T-helper 9 cell (primary cell): ENCODE data around the gene RGS6.

ENCODE experiments used
- DNase-seq: peaks from one replicate; pipeline ENCODE4 v3.0.0-alpha.2; 2020

RGS6 gene

DNA sequence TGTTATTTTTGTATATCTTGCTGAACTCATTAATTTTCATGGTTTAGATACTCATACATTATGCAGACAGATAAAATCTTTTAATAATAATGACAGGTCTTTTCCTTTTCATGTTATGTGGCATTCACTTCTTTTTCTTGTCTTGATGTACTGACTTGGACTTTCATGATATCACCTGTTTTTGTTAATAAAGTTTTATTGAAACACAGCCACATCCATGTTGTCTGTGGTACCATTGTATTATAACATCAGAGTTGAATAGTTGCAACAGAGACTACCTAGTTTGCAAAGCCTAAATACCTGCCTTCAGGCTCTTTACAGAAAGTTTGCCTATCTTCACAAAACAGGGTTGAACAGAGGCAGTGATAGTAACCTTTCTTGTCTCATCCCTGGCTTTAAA lies 85.1 kb downstream of the RGS6 start:
- no peak for DNase-seq

DNA sequence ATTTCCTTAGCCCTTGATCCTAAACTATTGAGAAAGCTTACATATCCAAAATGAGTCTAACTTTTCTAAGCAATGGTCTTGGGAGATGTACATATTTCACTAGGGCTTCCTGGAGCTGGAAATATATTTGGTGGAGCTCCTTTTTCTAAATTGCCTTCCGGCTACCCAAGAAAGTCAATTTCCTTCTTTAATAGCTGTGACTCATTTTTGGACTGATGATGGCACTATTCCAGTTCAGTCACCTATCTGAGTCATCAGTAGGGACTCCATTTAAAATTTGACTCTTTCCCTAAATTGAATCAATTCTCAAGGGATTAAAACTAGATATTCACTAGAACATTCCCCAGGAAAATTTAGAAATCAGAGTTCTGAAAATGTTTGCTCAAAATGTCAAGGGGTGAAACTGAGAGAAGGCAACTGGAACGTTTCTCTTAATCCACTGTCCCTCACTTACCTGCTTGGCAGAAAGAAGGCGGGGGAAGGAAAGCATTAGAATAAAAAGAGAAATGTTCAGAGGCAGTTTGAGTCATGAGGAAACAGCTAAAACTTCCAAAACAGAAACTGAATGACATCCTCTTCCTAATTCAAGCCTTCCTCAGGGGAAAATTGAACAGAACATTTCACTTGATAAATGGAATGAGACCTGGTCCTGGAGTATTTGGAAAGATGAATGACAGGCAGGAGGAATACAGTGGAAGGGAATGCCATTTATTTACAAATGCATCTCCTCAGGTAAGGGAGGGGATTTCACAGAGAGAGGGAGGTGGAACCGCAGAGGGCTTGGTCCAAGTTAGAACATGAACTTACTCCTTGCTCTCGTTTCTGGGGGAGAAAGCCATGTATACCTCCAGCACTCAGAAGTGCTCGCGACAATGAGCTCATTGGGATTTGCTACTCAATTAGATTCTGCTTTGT lies 91.2 kb downstream of the RGS6 start:
- DNase-seq = no peak

DNA sequence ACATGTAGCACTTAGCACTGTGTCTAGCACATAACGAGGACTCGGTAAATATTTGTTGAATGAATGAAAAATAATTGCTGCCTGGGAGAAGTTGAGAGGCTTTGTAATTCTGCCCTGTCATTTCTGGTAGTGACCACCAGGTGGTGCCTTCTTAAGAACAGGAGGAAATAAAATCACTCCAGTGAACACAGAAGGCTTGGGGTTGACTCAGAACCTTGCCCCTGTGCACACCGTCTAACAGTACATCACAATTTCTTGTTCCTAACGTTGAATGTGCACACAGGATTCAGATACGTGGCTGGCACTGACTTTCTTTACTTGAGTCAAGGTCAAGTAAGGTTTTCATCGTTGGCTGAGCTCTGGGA lies 91.8 kb downstream of the RGS6 start:
- DNase-seq = no peak

DNA sequence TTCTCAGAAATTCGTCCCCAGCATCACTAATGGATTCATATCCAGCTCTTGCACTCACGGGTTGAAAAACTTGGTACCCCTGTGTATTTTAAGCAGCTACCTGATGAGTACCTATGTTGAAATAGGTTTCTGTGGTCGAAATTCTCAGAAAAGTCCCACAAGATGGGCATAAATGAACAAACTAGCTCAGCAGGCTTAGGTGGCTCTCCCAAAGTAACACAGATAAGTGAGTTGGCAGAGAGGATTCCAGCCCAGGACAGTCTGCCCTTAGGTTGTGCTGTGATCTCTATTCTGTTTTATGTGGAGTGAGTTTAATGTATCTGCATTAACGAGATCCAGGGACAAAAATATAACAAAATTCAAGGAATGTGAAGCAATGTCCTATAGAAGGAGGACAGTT lies 92.3 kb downstream of the RGS6 start:
- DNase-seq = no peak

DNA sequence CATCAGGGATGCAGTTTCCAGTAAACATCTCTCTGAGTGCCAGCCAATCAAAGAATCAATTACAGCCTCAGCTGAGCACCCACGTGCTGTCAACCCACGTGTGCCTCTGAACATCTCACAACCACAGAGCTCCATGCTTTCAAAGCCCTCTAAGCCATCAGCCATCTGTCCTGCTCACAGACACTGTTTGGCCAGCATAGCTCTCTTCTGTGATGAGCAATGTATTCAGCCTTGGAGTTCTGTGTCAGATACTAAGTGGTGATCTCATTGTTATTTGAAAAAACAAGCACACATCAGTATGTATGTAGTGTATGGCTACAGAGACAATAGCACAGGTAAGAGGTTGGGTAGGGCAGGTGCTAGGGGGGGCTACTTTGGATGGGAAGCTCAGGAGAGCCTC lies 94.3 kb downstream of the RGS6 start:
- DNase-seq = no peak

DNA sequence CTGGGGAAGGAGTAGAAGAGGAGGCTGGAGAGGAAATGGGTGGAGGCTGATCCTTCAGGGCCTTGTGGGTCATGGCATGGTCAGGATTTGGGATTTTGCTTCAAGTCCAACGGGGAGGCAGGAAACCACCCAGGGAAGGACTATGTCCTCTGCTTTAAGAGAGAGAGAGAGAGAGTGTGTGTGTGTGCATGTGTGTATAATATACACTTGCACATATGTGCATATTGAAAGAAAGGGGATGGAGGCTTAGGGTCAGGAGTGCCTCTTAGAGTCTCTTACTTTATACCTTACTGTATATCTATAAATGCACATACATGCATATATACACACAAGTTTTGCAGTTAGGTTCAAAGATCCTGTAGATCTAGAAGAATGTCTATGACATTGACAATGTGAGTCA lies 94.8 kb downstream of the RGS6 start:
- no peak for DNase-seq

DNA sequence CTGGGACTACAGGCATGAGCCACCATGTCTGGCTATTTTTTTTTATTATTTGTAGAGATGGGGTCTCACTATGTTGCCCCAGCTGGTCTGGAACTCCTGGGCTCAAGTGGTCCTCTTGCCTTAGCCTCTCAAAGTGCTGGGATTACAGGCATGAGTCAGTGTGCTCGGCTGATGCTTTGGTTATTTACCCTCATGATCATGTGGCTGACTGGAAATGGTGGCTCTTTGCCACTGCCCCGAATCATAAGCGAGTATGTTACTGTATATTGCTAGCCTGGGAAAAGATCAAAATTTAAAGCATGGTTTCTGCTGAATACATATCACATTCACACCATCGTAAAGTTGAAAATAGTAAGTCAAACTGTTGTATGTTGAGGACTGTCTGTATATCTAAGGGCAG lies 101.1 kb downstream of the RGS6 start:
- DNase-seq = no peak

DNA sequence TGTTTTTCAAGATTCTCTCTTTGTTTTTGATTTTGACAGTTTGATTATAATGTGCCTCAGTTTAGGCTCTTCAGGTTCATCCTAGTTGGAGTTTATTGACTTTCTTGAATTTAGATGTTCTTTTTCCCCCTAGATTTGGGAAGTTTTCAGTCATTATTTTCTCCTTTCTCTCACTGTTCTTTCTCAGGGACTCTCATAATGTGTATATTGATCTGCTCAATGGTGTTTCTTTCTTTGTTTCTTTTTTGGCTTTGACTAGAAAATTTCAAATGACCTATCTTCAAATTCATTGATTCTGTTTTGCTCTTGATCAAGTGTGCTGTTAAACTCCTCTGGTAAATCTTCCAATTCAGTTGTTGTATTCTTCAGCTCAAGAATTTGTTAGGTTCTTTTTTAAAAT lies 108.3 kb downstream of the RGS6 start:
- no peak for DNase-seq

DNA sequence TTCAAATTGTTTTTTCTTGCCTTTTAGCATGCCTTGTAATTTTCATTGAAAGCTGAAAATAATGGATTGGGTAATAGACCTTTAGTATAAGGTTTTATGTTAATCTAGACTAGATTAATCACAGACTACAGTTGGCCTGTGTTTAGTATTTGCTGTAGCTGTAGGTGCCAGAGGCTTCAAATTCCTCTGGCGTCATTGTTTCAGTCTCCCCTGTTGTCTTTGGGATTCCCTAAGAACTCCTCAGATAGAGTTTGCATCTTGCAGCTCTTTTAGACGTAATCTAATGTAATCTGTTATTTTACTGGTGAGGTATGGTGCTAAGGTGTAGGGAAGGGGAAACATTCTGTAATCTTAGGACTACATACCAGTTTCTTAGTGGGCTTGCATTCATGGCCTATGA lies 113.0 kb downstream of the RGS6 start:
- DNase-seq = no peak

DNA sequence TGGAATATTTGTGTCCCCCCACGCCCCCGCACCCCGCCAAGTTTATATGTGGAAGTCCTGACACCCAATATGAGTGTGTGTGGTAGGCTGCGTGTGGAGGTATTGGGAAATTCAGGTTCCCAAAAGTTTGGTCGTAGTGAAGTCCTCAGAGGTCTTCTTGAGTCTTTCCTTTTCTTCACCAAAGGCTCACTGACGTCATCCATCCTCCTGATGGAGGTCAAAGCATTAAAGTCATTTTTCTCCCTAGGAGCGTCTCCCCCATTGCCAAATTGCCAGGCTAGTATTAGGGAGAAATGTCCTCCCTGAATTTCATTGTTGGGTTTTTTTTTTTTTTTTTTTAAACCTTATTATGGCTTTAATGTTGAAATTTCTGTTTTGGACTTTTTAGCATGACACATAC lies 113.7 kb downstream of the RGS6 start:
- DNase-seq = no peak

DNA sequence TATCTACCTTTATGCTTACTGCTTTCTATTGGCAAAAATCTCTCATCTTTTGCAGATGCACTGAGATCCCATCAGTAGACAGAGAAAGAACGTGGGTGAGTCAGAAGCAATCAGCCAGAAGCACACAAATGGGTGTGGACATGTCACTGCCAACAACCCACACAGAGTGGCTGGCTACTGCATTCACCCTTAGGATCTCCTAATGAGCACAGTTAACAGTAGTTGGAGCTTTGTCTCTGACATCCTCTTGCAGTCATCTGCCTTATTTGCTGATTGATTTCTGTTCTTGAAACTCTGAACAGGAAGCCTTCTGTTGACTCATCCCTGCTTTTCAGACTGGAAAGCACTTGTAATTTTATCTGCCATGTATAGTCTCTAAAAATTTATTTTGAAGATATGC lies 117.2 kb downstream of the RGS6 start:
- DNase-seq = no peak

DNA sequence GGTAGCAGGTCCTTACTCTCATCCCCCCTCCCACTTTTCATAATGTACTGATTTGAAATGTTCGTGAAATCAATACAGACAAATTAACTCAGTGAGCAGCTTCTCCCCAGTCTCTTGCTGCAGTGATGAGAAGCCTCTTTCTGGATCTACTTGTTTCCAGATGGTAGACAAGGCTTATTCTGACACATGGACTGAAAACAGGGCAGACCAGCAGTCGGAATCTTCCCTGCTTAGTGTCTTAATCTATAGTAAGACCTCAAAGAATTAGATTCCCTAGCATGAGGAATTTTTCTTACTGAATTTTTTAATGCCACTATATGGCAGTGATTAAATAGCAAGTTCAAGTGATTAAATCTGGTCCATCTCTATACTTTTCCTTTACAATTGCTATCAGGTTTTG lies 120.1 kb downstream of the RGS6 start:
- DNase-seq = no peak

DNA sequence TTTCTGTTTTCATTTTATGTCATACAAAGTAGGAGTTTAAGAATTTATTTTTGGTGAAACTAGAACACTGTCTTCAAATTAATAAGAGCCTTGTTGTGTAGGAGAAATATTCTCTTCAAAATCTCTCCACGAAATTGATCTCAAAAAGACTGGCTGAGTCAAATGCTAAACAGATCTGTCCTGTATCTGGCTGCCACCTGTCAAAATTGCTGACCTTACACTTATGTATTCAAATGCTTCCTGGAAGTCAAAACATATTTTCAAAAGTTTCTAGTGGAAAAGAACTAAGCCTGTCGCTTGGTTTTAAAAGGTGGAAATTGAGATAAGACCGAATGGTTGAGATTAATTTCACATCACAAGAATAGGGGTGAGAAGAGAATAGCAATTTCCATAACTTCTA lies 121.4 kb downstream of the RGS6 start:
- no peak for DNase-seq

DNA sequence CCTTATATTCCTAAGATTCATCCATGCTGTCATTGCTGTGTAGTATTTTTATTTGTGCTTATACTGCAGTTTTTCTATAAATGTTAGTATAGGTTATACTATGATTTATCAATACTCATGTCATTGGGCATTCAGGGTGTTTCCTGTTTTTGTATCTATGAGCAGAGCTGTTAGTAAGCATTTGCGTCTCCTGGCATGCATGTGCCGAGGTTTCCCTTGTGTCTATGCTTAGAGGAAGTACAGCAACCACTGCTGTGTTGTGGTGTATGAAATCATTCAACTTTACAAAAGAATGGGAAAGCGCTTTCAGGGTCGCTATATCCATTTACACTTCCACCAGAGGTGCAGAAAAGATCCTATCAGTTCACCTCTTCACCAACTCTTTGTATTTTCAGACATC lies 122.7 kb downstream of the RGS6 start:
- DNase-seq = no peak

DNA sequence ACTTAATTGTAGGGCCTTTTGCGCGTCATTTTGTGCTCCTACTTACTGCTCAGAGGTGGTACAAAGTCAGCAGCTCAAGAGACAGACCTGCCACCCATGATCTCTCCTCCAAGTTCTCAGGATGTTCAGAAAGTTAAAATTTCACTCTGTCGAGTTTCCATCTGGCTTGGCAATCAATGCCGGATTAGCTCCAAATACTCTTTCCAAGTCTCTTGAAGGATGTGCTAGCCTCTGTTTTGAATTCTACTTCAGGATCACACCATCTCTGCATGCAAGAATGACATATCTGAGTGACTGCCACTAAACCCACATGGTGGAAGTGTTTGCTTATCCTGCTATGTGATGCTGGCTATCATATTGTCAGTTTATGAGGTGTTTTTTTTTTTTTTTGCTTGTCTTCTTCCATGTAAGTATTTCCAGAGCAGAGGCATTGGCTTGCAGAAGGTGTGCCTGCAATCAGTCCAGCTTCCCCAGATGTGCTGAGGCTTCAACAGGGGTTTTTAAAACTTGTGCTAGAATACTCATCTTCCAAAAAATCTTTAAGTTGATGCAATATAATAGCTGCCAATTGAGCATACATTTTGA lies 125.6 kb downstream of the RGS6 start:
- no peak for DNase-seq

DNA sequence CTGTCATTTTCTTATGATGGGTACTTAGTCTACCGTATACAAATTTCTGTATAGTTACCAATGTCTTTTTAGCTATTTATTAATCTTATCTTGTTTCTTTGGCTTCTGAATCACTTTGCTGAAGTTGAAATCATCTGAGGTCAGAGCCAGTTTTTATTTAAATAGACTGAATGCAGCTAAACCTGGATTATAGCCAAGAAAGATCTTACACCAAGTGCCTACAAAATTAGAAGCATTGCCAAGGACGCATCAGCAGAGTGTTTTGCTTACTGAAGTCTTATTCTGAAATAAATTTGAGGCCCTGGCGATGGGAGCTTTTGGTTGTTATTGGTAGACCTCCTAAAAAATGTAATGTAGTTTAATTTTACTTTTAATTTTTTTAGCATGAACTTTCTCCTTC lies 128.2 kb downstream of the RGS6 start:
- DNase-seq = no peak

DNA sequence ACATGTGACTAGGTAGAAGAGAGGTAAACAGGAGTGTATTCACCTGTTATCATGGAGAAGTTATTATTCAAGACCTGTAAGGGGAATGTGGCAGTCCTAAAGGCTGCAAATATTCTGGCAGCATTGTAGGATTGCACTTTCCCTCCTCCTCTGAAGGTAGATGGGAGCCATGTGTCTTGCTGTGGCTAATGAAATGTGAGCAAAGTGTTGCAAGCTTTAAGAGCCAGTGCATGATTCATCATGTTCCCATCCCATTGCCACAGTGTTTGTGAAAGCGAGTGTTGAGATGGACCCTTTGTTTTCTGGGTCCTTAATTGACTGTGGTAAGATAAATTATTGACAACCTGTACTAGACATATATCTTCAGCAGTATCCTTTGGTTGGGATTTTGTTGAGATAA lies 128.7 kb downstream of the RGS6 start:
- DNase-seq = no peak

DNA sequence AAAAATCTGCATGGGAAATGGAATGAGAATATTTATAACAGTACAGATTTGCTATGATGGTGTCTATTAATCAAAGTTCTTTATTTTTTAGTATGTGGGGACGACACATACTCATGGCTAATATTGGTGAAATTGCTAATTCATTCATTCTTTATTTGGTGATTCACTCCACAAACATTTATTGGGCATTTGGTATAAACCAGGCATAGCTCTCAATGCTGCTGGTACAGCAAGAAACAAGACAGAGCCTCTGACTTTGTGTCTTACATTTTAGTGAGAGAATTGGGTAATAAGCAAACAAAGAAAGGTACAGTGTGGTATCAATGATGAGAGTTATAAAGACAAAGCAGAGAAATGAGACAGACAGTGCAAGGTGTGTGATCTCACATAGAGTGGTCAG lies 129.5 kb downstream of the RGS6 start:
- no peak for DNase-seq

DNA sequence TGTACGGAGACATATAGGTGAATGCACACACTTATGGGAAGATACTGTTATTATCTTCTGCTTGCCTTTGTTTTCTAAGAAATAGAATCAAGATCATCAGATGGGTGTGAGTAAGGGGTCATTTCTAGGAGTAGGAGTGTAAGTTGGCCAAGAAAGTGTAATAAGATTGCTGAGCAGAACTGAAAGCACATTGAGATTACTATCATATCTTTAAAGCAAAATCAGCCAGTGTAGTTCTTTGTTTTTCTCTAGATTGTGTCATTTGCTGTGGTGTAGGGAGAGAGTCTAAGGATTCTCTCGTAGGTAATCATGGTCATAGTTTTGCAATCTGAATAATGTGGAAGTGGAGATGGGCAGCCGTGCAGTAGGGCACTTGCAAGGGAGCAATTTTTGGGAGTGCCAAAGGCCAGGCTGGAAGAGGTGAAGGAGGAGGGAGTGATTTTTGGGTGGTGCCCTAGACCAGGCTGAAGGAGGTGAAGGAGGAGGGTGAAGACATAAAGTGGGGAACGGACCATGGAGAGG lies 131.6 kb downstream of the RGS6 start:
- no peak for DNase-seq

DNA sequence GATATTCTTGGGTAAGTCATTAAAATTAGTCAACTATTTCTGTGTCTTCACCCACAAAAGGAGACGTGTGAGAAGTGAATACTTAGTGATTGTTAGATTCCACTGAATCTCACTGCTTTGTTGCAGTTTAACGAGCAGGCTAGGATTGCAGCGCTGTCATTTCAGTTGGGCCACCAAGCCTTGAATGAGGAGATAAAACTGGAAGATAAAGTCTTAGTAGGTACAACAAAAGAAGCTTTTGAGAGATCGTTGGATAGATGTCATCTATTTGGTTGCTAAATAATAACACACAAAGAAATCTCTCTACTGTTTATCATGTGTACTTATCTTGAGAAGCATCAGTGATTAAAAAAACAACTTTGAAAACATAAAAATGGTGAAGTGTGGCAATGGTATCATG lies 132.3 kb downstream of the RGS6 start:
- no peak for DNase-seq

DNA sequence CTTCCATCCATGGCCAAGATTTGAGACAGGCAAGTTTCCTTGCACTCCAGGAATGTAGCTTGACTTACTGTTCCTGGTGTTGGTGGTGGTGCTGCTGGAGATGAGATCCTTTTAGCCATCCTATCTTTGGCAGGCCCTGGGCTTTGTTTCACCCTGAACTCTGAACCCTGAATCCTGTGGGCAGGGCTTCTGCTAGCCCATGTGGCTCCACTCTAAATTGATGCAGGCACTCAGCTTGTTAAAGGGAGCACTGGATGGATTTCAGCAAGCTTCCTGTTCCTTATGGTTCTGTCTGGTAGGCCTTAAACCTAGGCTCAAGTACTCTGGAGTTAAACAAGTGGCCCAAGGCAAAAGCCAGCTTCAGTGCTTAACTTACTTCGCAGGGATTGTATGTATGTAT lies 138.2 kb downstream of the RGS6 start:
- no peak for DNase-seq

DNA sequence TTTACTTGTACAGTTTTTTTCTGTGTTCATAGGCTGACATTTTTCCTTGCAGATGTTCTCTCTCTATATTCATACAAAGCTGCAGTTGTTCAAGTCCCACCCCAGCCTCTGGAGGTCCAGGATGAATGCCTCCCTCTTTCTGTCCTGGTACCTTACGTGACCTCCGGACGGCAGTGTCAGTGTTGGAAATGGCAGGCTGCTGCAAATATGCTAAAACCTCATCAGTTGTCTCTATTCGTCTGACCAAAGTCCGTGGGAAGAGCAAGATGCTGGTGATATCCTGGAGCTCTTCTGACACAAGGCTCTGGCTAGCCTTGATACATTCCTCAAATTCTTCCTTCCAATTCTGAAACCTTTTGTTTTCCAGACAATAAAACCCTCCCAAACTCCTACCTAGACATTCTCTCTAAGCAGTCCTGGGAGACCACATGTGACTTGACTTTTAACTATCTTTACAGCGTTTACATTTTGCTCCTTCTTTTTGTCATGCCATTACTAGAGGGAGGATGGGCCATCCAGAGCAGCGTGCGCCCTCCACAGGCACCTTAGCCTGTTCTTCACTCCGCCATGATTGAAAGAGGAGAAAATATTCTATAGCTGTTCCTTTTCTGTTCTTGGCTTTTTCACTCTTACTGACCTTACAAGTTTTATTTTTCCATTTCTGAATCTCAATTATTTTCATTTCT lies 143.6 kb downstream of the RGS6 start:
- DNase-seq = no peak

DNA sequence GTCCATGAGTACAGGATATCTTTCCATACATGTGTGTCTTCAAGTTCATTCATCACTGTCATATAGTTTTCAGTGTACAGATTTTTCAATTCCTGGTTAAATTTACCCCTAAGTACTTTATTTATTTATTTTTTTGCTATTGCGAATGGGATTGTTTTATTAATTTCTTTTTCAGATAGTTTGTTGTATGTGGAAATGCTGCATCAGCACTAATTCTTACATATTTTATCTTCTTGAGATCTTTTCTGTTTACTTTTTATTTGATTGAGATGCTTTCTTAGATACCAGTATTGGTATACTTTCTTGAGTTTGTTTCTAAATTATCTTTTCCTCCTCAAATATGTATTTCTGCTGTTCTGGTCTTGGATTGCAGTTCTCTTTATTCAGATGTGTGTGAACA lies 148.9 kb downstream of the RGS6 start:
- DNase-seq = no peak

DNA sequence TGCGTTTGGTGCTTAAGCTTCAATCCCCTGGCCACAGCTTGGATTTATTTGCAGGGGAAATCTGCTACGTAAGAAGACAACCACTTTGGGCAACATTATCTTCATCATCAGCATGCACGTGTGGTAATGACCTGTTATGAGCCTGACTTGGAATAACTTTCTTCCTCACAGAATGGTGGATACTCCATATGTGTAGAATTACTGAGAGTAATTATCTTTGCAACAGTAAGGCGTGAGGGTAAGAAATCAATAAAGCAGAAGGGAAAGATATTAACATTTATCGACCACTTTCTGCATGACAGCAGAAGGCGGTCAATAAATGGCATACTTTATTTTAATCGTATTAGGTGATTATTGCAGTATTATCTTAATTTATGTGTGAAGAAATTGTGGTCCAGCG lies 152.7 kb downstream of the RGS6 start:
- no peak for DNase-seq
